ENCODE data around the gene AARS1. TPM values are rescaled to one million over a fixed set of nuclear protein-coding genes. Genes with fewer than 3 reads are reported as not detected.

AARS1 gene
- polyA plus RNA-seq, 1 of the 3 experiments (the other 2 are of a cell fraction), result 70.5 TPM

- TF ChIP-seq TEAD4 (IDR thresholded peaks at IDR 0.05; ENCODE audit: borderline replicate concordance, insufficient read depth) (no peak), RCOR1 (IDR thresholded peaks at IDR 0.05; ENCODE audit: low read length) (no peak), SMC3 (IDR thresholded peaks at IDR 0.05; ENCODE audit: low read depth, low read length) (no peak), NRF1 (IDR thresholded peaks at IDR 0.05; ENCODE audit: low read depth, low read length) (no peak), RAD21 (IDR thresholded peaks at IDR 0.05; ENCODE audit: low read length) (no peak)
These were observed 17.6 kb upstream of the AARS1 start (continued) for GRCh38 chr16:70306880-70307279.

- Histone ChIP-seq H4K20me1 (ENCODE audit: insufficient read depth) (peaks cover 4% of the 10 kb centered on the region), H3K27me3 (ENCODE audit: insufficient read depth) (no peaks in the 10 kb centered on the region), H2AFZ (ENCODE audit: low read depth) (no peak overlapping the region), H3K4me2 (no peak overlapping the region), H3K27ac (ENCODE audit: low read depth in 2 of 2, low read length in 1 of 2) (no peak overlapping the region; a peak in 1 of 4 replicates), H3K4me1 (ENCODE audit: control insufficient read depth in 1 of 2, insufficient read depth in 2 of 2, low read depth in 1 of 2, low read length in 1 of 2) (no peaks in the 10 kb centered on the region; a peak in 1 of 4 replicates), H3F3A (replicated peaks; ENCODE audit: insufficient read depth) (peaks cover 15% of the 10 kb centered on the region), H3K36me3 (replicated peaks in 1 of 2; ENCODE audit: control insufficient read depth in 1 of 2, insufficient read depth in 2 of 2, low read length in 1 of 2) (peaks cover 2 to 25% of the 10 kb centered on the region in 2 experiments), H3K9ac (no peak overlapping the region), H3K4me3 (ENCODE audit: low read depth in 2 of 2, low read length in 1 of 2) (no peak overlapping the region), H3K9me3 (peaks cover 12% of the 10 kb centered on the region; the same call in 1 of the 2 replicates), H3K9me2 (no peaks in the 10 kb centered on the region), H3K79me2 (ENCODE audit: insufficient read depth) (peaks cover 97% of the 10 kb centered on the region)
- CTCF ChIA-PET, result no interaction called here
- 91% methylated on average over 3 of the region's 3 CpGs for WGBS (ENCODE audit: low lambda C conversion rate)
- TF ChIP-seq NRF1 (IDR thresholded peaks at IDR 0.05; ENCODE audit: low read depth, low read length) (no peak), TEAD4 (IDR thresholded peaks at IDR 0.05; ENCODE audit: borderline replicate concordance, insufficient read depth) (no peak), FOXM1 (IDR thresholded peaks at IDR 0.05; ENCODE audit: low read depth) (no peak), RXRA (IDR thresholded peaks at IDR 0.05; ENCODE audit: borderline replicate concordance, low read depth) (no peak), MAX (IDR thresholded peaks at IDR 0.05; ENCODE audit: low read depth) (no peak)
- DNase-seq, result no peak
- POLR2A ChIA-PET, result interaction anchor here (0.6 kb wide), 1 partner anchor 53 kb away, joined by 3 read pairs; no protein-coding TSS in a partner anchor
These were observed 15.7 kb upstream of the AARS1 start for GRCh38 chr16:70304892-70305448.

GRCh38 chr16:70302745-70303144 is 13.4 kb upstream of the AARS1 start:
- ChIA-PET POLR2A (no interaction called here), CTCF (no interaction called here)
- Histone ChIP-seq H3K4me3 (ENCODE audit: low read depth in 2 of 2, low read length in 1 of 2) (no peak overlapping the region), H3K4me2 (no peak overlapping the region), H2AFZ (ENCODE audit: low read depth) (no peak overlapping the region), H3K9me3 (peaks cover 12% of the 10 kb centered on the region; the same call in 1 of the 2 replicates), H3K36me3 (replicated peaks in 1 of 2; ENCODE audit: control insufficient read depth in 1 of 2, insufficient read depth in 2 of 2, low read length in 1 of 2) (peaks cover 2 to 25% of the 10 kb centered on the region in 2 experiments), H3K27ac (ENCODE audit: low read depth in 2 of 2, low read length in 1 of 2) (no peak overlapping the region), H3K27me3 (ENCODE audit: insufficient read depth) (no peaks in the 10 kb centered on the region), H3F3A (replicated peaks; ENCODE audit: insufficient read depth) (peaks cover 22% of the 10 kb centered on the region), H3K9ac (no peak overlapping the region), H3K9me2 (no peaks in the 10 kb centered on the region), H3K4me1 (ENCODE audit: control insufficient read depth in 1 of 2, insufficient read depth in 2 of 2, low read depth in 1 of 2, low read length in 1 of 2) (peaks cover 4 to 5% of the 10 kb centered on the region in 2 experiments; a peak in 3 of 4 replicates), H3K79me2 (ENCODE audit: insufficient read depth) (peaks cover 92% of the 10 kb centered on the region), H4K20me1 (ENCODE audit: insufficient read depth) (peaks cover 4% of the 10 kb centered on the region)
- WGBS (ENCODE audit: low lambda C conversion rate), result 81% methylated on average over 1 of the region's 1 CpG
- TF ChIP-seq POLR2AphosphoS5 (IDR thresholded peaks at IDR 0.05; ENCODE audit: low read depth, low read length), result no peak
- DNase-seq, result no peak

GRCh38 chr16:70301121-70301520 is 11.8 kb upstream of the AARS1 start:
- no peak for DNase-seq
- no peak for TF ChIP-seq SIN3A (IDR thresholded peaks at IDR 0.05; ENCODE audit: borderline replicate concordance, low read depth, low read length)
- TF ChIP-seq EZH2phosphoT487 (IDR thresholded peaks at IDR 0.05; ENCODE audit: borderline replicate concordance, low read depth), result no peak
- TF ChIP-seq REST (IDR thresholded peaks at IDR 0.05; ENCODE audit: low read depth, low read length), result no peak
- no peak for TF ChIP-seq FOSL2 (IDR thresholded peaks at IDR 0.05; ENCODE audit: borderline replicate concordance, low read depth)
- H3K9me3 ChIP-seq, result peaks cover 12% of the 10 kb centered on the region; the same call in 1 of the 2 replicates
- no peaks in the 10 kb centered on the region for H3K9me2 ChIP-seq
- no peak overlapping the region for H3K9ac ChIP-seq
- H3K79me2 ChIP-seq (ENCODE audit: insufficient read depth), result peaks cover 76% of the 10 kb centered on the region
- H3K27ac ChIP-seq (ENCODE audit: low read depth in 2 of 2, low read length in 1 of 2), result no peak overlapping the region
- CTCF ChIA-PET, result no interaction called here
- H3K4me1 ChIP-seq (ENCODE audit: control insufficient read depth in 1 of 2, insufficient read depth in 2 of 2, low read depth in 1 of 2, low read length in 1 of 2), result peaks cover 4 to 5% of the 10 kb centered on the region in 2 experiments; a peak in 3 of 4 replicates
- POLR2A ChIA-PET, result no interaction called here
- WGBS (ENCODE audit: low lambda C conversion rate), result 94% methylated on average over 1 of the region's 1 CpG
- H2AFZ ChIP-seq (ENCODE audit: low read depth), result no peak overlapping the region
- H4K20me1 ChIP-seq (ENCODE audit: insufficient read depth), result peaks cover 2% of the 10 kb centered on the region
- H3K36me3 ChIP-seq (replicated peaks in 1 of 2; ENCODE audit: control insufficient read depth in 1 of 2, insufficient read depth in 2 of 2, low read length in 1 of 2), result peaks cover 2 to 25% of the 10 kb centered on the region in 2 experiments
- peaks cover 22% of the 10 kb centered on the region for H3F3A ChIP-seq (replicated peaks; ENCODE audit: insufficient read depth)
- no peak overlapping the region for H3K4me3 ChIP-seq (ENCODE audit: low read depth in 2 of 2, low read length in 1 of 2)
- H3K4me2 ChIP-seq, result no peak overlapping the region
- no peaks in the 10 kb centered on the region for H3K27me3 ChIP-seq (ENCODE audit: insufficient read depth)

Measured in SK-N-SH (cell line).